OCI-LY1 (cell line): ENCODE measurements around the gene BABAM2.

Experiments used
- H2AFZ ChIP-seq: fragments of 200-600 bp; sonication (generic), shearing (Covaris generic); 2 replicates; pipeline ENCODE4 v1.6.0; 2014; ENCODE audit warnings: antibody characterized with exemption, mild to moderate bottlenecking, low read length
- H3F3A ChIP-seq: fragments of 200-600 bp; sonication (generic), shearing (Covaris generic); 2 replicates; pipeline ENCODE4 v1.6.0; 2014; ENCODE audit warnings: mild to moderate bottlenecking, antibody characterized with exemption, low read length, moderate library complexity; ENCODE audit not compliant: insufficient read depth
- H3K27ac ChIP-seq: fragments of 200-600 bp; sonication (generic); 2 replicates; pipeline ENCODE4 v1.5.1; 2014; ENCODE audit warnings: low read length, mixed run types, mild to moderate bottlenecking, low read depth; ENCODE audit not compliant: poor library complexity, severe bottlenecking
- H3K27me3 ChIP-seq: fragments of 200-600 bp; sonication (generic); 2 replicates; pipeline ENCODE4 v1.6.0; 2014; ENCODE audit warnings: antibody characterized with exemption, mild to moderate bottlenecking, low read length, moderate library complexity; ENCODE audit not compliant: insufficient read depth
- H3K36me3 ChIP-seq: fragments of 200-600 bp; sonication (generic); 2 replicates; pipeline ENCODE4 v1.6.1; 2014; ENCODE audit warnings: mild to moderate bottlenecking, antibody characterized with exemption, low read length, moderate library complexity, mixed read lengths; ENCODE audit not compliant: insufficient read depth
- H3K4me1 ChIP-seq: fragments of 200-600 bp; sonication (generic); 2 replicates; pipeline ENCODE4 v1.5.1; 2014; ENCODE audit warnings: mild to moderate bottlenecking, low read length, moderate library complexity; ENCODE audit not compliant: insufficient read depth, severe bottlenecking
- H3K4me2 ChIP-seq: fragments of 200-600 bp; sonication (generic), shearing (Covaris generic); 2 replicates; pipeline ENCODE4 v1.6.1; 2014; ENCODE audit warnings: low read length
- H3K4me3 ChIP-seq: fragments of 200-600 bp; sonication (generic); 2 replicates; pipeline ENCODE4 v1.5.1; 2014; ENCODE audit warnings: low read length, low read depth, mild to moderate bottlenecking, mixed read lengths; ENCODE audit not compliant: poor library complexity, severe bottlenecking
- H3K79me2 ChIP-seq: fragments of 200-600 bp; shearing (Covaris generic); 2 replicates; pipeline ENCODE4 v1.6.1; 2016; ENCODE audit warnings: mixed run types, low read length, mixed read lengths; ENCODE audit not compliant: insufficient read depth
- H3K9ac ChIP-seq: fragments of 200-600 bp; sonication (generic), shearing (Covaris generic); 2 replicates; pipeline ENCODE4 v1.6.1; 2014; ENCODE audit warnings: mild to moderate bottlenecking, low read length, mixed read lengths
- H3K9me2 ChIP-seq: fragments of 200-600 bp; sonication (generic), shearing (Covaris generic); 2 replicates; pipeline ENCODE4 v1.6.1; 2014; ENCODE audit warnings: low read depth, mild to moderate bottlenecking, low read length, mixed read lengths
- H3K9me3 ChIP-seq: fragments of 200-600 bp; shearing (Covaris generic); 2 replicates; pipeline ENCODE4 v1.6.1; 2014; ENCODE audit warnings: low read length, mixed read lengths
- H4K20me1 ChIP-seq: fragments of 200-600 bp; sonication (generic), shearing (Covaris generic); 2 replicates; pipeline ENCODE4 v1.6.0; 2016; ENCODE audit warnings: mild to moderate bottlenecking, low read length; ENCODE audit not compliant: insufficient read depth
- EZH2 ChIP-seq: fragments of 200-600 bp; sonication (generic), shearing (Covaris generic); IDR thresholded peaks from 2 replicates; pipeline ENCODE4 v1.8.0; 2017; ENCODE audit warnings: borderline replicate concordance, mixed run types, mild to moderate bottlenecking, antibody characterized with exemption, low read length, moderate library complexity, mixed read lengths
- TF ChIP-seq, protein P1 (sequence below): fragments of 200-600 bp; sonication (generic), shearing (Covaris generic); IDR thresholded peaks from 2 replicates; pipeline ENCODE4 v1.5.1; 2017; ENCODE audit warnings: mild to moderate bottlenecking, antibody characterized with exemption, low read length, moderate library complexity, mixed read lengths

The BABAM2 gene

DNA sequence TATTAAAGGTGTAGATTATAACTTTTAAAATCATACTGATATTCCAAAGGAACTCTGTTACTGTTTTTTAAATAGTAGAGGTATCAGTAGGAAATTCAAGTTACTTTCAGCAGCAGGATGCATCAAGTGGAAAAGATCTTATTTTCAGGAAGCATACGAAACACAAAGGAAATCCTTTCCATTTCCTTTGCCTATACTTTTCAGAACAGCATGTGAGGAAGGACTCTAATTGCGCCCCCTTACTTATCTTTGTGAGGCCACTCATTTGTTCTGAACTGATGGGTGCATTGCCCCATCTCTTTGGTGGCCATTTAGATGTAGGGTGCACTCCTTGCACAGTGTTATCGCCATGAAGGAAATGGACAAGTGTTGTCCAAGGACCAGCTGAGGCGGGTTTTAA, 145.3 kb downstream of the BABAM2 start:
- Histone ChIP-seq H3K9me2 (no peaks in the 10 kb centered on the region), H3F3A (no peaks in the 10 kb centered on the region), H3K79me2 (no peaks in the 10 kb centered on the region), H3K9me3 (no peaks in the 10 kb centered on the region), H3K27me3 (no peaks in the 10 kb centered on the region), H3K4me2 (no peak overlapping the region), H3K27ac (no peak overlapping the region), H3K4me3 (no peak overlapping the region), H3K36me3 (no peaks in the 10 kb centered on the region), H2AFZ (no peak overlapping the region), H4K20me1 (no peaks in the 10 kb centered on the region), H3K9ac (no peak overlapping the region), H3K4me1 (no peaks in the 10 kb centered on the region)
- TF ChIP-seq EZH2, result no peak
- TF ChIP-seq, protein P1, sequence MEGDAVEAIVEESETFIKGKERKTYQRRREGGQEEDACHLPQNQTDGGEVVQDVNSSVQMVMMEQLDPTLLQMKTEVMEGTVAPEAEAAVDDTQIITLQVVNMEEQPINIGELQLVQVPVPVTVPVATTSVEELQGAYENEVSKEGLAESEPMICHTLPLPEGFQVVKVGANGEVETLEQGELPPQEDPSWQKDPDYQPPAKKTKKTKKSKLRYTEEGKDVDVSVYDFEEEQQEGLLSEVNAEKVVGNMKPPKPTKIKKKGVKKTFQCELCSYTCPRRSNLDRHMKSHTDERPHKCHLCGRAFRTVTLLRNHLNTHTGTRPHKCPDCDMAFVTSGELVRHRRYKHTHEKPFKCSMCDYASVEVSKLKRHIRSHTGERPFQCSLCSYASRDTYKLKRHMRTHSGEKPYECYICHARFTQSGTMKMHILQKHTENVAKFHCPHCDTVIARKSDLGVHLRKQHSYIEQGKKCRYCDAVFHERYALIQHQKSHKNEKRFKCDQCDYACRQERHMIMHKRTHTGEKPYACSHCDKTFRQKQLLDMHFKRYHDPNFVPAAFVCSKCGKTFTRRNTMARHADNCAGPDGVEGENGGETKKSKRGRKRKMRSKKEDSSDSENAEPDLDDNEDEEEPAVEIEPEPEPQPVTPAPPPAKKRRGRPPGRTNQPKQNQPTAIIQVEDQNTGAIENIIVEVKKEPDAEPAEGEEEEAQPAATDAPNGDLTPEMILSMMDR, result no peak

DNA sequence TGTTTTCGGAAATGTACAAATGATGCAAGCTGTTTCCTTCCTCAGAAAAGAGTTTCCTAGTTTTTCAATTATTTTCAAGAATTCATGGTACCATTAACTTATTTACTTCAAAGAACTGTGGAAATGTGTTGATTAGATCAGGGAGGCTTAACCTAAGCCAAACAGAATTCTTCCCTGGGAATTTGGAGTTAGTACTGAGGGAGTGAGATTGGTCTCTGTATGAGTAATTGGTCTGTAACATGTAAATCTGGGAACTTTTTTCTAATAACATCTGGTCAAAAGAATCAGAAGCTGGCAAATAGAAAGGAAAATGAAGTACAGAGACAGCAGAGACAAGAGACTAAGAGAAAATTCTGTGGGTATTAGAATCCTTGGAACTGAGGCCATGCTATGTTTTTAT, 145.8 kb downstream of the BABAM2 start:
- Histone ChIP-seq H2AFZ (no peak overlapping the region), H3K9ac (no peak overlapping the region), H3K4me2 (no peak overlapping the region), H3K4me1 (no peaks in the 10 kb centered on the region), H4K20me1 (no peaks in the 10 kb centered on the region), H3K36me3 (no peaks in the 10 kb centered on the region), H3K9me3 (no peaks in the 10 kb centered on the region), H3F3A (no peaks in the 10 kb centered on the region), H3K27ac (no peak overlapping the region), H3K9me2 (no peaks in the 10 kb centered on the region), H3K27me3 (no peaks in the 10 kb centered on the region), H3K4me3 (no peak overlapping the region), H3K79me2 (no peaks in the 10 kb centered on the region)
- TF ChIP-seq EZH2, result no peak
- TF ChIP-seq, protein P1, result no peak

DNA sequence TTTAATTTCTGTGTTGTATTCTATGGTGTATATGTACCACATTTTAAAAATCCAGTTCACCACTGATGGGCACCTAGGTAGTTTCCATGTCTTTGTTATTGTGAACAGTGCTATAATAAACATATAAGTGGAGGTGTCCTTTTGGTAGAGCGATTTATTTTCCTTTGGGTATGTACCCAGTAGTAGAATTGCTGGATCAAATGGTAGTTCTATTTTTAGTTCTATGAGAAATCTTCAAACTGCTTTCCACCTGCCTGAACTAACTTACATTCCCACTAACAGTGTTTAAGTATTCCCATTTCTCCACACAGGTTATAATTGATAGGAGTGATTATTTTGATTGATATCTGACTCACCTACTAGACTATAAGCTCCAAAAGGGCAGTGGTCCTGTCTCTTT, 148.2 kb downstream of the BABAM2 start:
- Histone ChIP-seq H3K9me3 (no peaks in the 10 kb centered on the region), H3K9ac (no peak overlapping the region), H3K36me3 (no peaks in the 10 kb centered on the region)

More for the DNA sequence above, 148.2 kb downstream of the BABAM2 start:
- no peaks in the 10 kb centered on the region for H3K27me3 ChIP-seq
- no peak overlapping the region for H3K4me2 ChIP-seq
- H3K27ac ChIP-seq, result no peak overlapping the region
- no peak for TF ChIP-seq EZH2
- TF ChIP-seq, protein P1, result no peak
- H3K4me1 ChIP-seq, result no peaks in the 10 kb centered on the region
- H2AFZ ChIP-seq, result no peak overlapping the region
- no peaks in the 10 kb centered on the region for H3F3A ChIP-seq
- H3K4me3 ChIP-seq, result no peak overlapping the region
- no peaks in the 10 kb centered on the region for H4K20me1 ChIP-seq
- H3K9me2 ChIP-seq, result no peaks in the 10 kb centered on the region
- no peaks in the 10 kb centered on the region for H3K79me2 ChIP-seq
